Activated naive CD4-positive, alpha-beta T cell treated with anti-CD3 and anti-CD28 coated beads for 36 hours (primary cell): ENCODE results near the gene RNF152. TPM values are rescaled to one million over a fixed set of nuclear protein-coding genes. Genes with fewer than 3 reads are reported as not detected.
"Not testable (repeated sequence)": the region's sequence is repeated elsewhere in the genome, so short reads cannot be mapped to it uniquely, and the experiment has no call there.

Source experiments
- CTCF ChIA-PET: fragments of 350-600 bp; sonication (Branson Sonifier 250); formaldehyde crosslinking; loops from one replicate; lab custom pipeline; 2021; ENCODE audit warnings: antibody characterized with exemption; lab: Charles Lee
- DNase-seq: peaks from one replicate; pipeline ENCODE4 v3.0.0-alpha.2; 2020
- H3K27ac Mint-ChIP-seq: one replicate; pipeline ENCODE4 v1.8.0; 2021; ENCODE audit warnings: mild to moderate bottlenecking, mixed read lengths
- H3K27me3 Mint-ChIP-seq: one replicate; pipeline ENCODE4 v1.8.0; 2021; ENCODE audit warnings: low read depth, mixed read lengths
- H3K36me3 Mint-ChIP-seq: one replicate; pipeline ENCODE4 v1.8.0; 2021; ENCODE audit warnings: low read depth, mixed read lengths
- H3K4me1 Mint-ChIP-seq: one replicate; pipeline ENCODE4 v1.8.0; 2021; ENCODE audit warnings: low read depth, mixed read lengths
- H3K4me3 Mint-ChIP-seq: one replicate; pipeline ENCODE4 v1.8.0; 2021; ENCODE audit warnings: mild to moderate bottlenecking, moderate library complexity, mixed read lengths
- H3K9me3 Mint-ChIP-seq: one replicate; pipeline ENCODE4 v1.8.0; 2021; ENCODE audit warnings: mixed read lengths
- intact Hi-C: fragments of 100-400 bp; cut with micrococcal nuclease; formaldehyde crosslinking; loops from one replicate; pipeline ENCODE4 v1.15.1; 2023
- total RNA-seq, 2 experiments: library from RNA; stranded (reverse); gene quantifications; one replicate each; pipeline ENCODE4 v1.2.3, GENCODE V29; 2021

Gene RNF152
- total RNA-seq, 2 experiments from 2014 or later, result 0.10 to 0.17 TPM

GRCh38 chr18:61791031-61791430 lies 101.8 kb downstream of the RNF152 start:
- no peaks in the 10 kb centered on the region for H3K36me3 Mint-ChIP-seq
- H3K9me3 Mint-ChIP-seq, result peaks cover 10% of the 10 kb centered on the region
- CTCF ChIA-PET, result interaction anchor here (0.6 to 1.2 kb wide), 3 partner anchors 27 to 1139 kb away, joined by 4 to 7 read pairs (median 4); no protein-coding TSS in a partner anchor

GRCh38 chr18:61787011-61787670 lies 105.7 kb downstream of the RNF152 start:
- DNase-seq, result not testable (repeated sequence)

More at GRCh38 chr18:61791031-61791430, 101.8 kb downstream of the RNF152 start:
- Mint-ChIP-seq H3K27me3 (peaks cover 15% of the 10 kb centered on the region), H3K4me1 (no peaks in the 10 kb centered on the region), H3K4me3 (no peak overlapping the region), H3K27ac (no peak overlapping the region)
- intact Hi-C loops, result no loop called here
- DNase-seq, result no peak

GRCh38 chr18:61785588-61785987 lies 107.2 kb downstream of the RNF152 start:
- Mint-ChIP-seq H3K36me3 (no peaks in the 10 kb centered on the region), H3K27me3 (peaks cover 7% of the 10 kb centered on the region), H3K4me3 (no peak overlapping the region), H3K27ac (no peak overlapping the region), H3K4me1 (no peaks in the 10 kb centered on the region), H3K9me3 (peaks cover 10% of the 10 kb centered on the region)
- intact Hi-C loops, result no loop called here
- DNase-seq, result no peak
- CTCF ChIA-PET, result no interaction called here

More at GRCh38 chr18:61787011-61787670, 105.7 kb downstream of the RNF152 start:
- H3K27me3 Mint-ChIP-seq, result peaks cover 11% of the 10 kb centered on the region
- CTCF ChIA-PET, intact Hi-C loops, H3K4me1 Mint-ChIP-seq, H3K4me3 Mint-ChIP-seq, H3K36me3 Mint-ChIP-seq, H3K9me3 Mint-ChIP-seq, H3K27ac Mint-ChIP-seq: not testable (repeated sequence)

GRCh38 chr18:61784834-61785233 lies 108.0 kb downstream of the RNF152 start:
- peaks cover 10% of the 10 kb centered on the region for H3K9me3 Mint-ChIP-seq
- no peak for DNase-seq
- intact Hi-C loops, result no loop called here
- H3K36me3 Mint-ChIP-seq, result no peaks in the 10 kb centered on the region
- no peak overlapping the region for H3K27ac Mint-ChIP-seq
- H3K4me3 Mint-ChIP-seq, result no peak overlapping the region
- H3K27me3 Mint-ChIP-seq, result peaks cover 7% of the 10 kb centered on the region
- H3K4me1 Mint-ChIP-seq, result no peaks in the 10 kb centered on the region
- CTCF ChIA-PET, result no interaction called here

- CTCF ChIA-PET, result interaction anchor here (0.7 kb wide), 1 partner anchor 239 kb away, joined by 3 read pairs; no protein-coding TSS in a partner anchor
These were observed 110.3 kb downstream of the RNF152 start for GRCh38 chr18:61782545-61782944.

GRCh38 chr18:61776201-61776600 lies 116.6 kb downstream of the RNF152 start:
- H3K36me3 Mint-ChIP-seq, DNase-seq, H3K4me3 Mint-ChIP-seq, H3K9me3 Mint-ChIP-seq, CTCF ChIA-PET, H3K27ac Mint-ChIP-seq, H3K27me3 Mint-ChIP-seq, intact Hi-C loops, H3K4me1 Mint-ChIP-seq: not testable (repeated sequence)

More at GRCh38 chr18:61782545-61782944, 110.3 kb downstream of the RNF152 start:
- no peaks in the 10 kb centered on the region for H3K27me3 Mint-ChIP-seq
- intact Hi-C loops, result no loop called here
- no peak for DNase-seq
- H3K27ac Mint-ChIP-seq, result no peak overlapping the region
- peaks cover 11% of the 10 kb centered on the region for H3K9me3 Mint-ChIP-seq
- no peak overlapping the region for H3K4me3 Mint-ChIP-seq
- H3K36me3 Mint-ChIP-seq, result no peaks in the 10 kb centered on the region
- H3K4me1 Mint-ChIP-seq, result no peaks in the 10 kb centered on the region

GRCh38 chr18:61774846-61775245 lies 118.0 kb downstream of the RNF152 start:
- H3K4me3 Mint-ChIP-seq, result no peak overlapping the region
- CTCF ChIA-PET, result no interaction called here
- peaks cover 9% of the 10 kb centered on the region for H3K9me3 Mint-ChIP-seq
- intact Hi-C loops, result no loop called here
- H3K36me3 Mint-ChIP-seq, result no peaks in the 10 kb centered on the region
- no peaks in the 10 kb centered on the region for H3K4me1 Mint-ChIP-seq
- no peak for DNase-seq
- H3K27ac Mint-ChIP-seq, result no peak overlapping the region
- no peaks in the 10 kb centered on the region for H3K27me3 Mint-ChIP-seq

- no peak overlapping the region for H3K4me3 Mint-ChIP-seq
- no peak for DNase-seq
- intact Hi-C loops, result no loop called here
- H3K27ac Mint-ChIP-seq, result no peak overlapping the region
- no peaks in the 10 kb centered on the region for H3K4me1 Mint-ChIP-seq
- CTCF ChIA-PET, result no interaction called here
- H3K9me3 Mint-ChIP-seq, result peaks cover 4% of the 10 kb centered on the region
- peaks cover 2% of the 10 kb centered on the region for H3K27me3 Mint-ChIP-seq
- H3K36me3 Mint-ChIP-seq, result no peaks in the 10 kb centered on the region
These were observed 120.4 kb downstream of the RNF152 start for GRCh38 chr18:61772293-61772848.

- CTCF ChIA-PET, result no interaction called here
- no peaks in the 10 kb centered on the region for H3K36me3 Mint-ChIP-seq
- DNase-seq, result no peak
- intact Hi-C loops, result no loop called here
- no peak overlapping the region for H3K27ac Mint-ChIP-seq
- peaks cover 2% of the 10 kb centered on the region for H3K27me3 Mint-ChIP-seq
- H3K4me3 Mint-ChIP-seq, result no peak overlapping the region
- H3K4me1 Mint-ChIP-seq, result no peaks in the 10 kb centered on the region
- peaks cover 4% of the 10 kb centered on the region for H3K9me3 Mint-ChIP-seq
These were observed 120.9 kb downstream of the RNF152 start for GRCh38 chr18:61771861-61772260.

GRCh38 chr18:61770279-61770678 lies 122.5 kb downstream of the RNF152 start:
- DNase-seq, result no peak
- H3K4me3 Mint-ChIP-seq, result no peak overlapping the region
- CTCF ChIA-PET, result interaction anchor here (0.7 kb wide), 1 partner anchor 746 kb away, joined by 3 read pairs; no protein-coding TSS in a partner anchor
- H3K27me3 Mint-ChIP-seq, result peaks cover 2% of the 10 kb centered on the region
- H3K9me3 Mint-ChIP-seq, result no peaks in the 10 kb centered on the region
- H3K27ac Mint-ChIP-seq, result no peak overlapping the region
- H3K36me3 Mint-ChIP-seq, result no peaks in the 10 kb centered on the region
- intact Hi-C loops, result no loop called here
- peaks cover 1% of the 10 kb centered on the region for H3K4me1 Mint-ChIP-seq

- H3K27ac Mint-ChIP-seq, result no peak overlapping the region
- H3K4me1 Mint-ChIP-seq, result peaks cover 12% of the 10 kb centered on the region
- H3K27me3 Mint-ChIP-seq, result peaks cover 2% of the 10 kb centered on the region
- H3K36me3 Mint-ChIP-seq, result no peaks in the 10 kb centered on the region
- DNase-seq, result no peak
- no peak overlapping the region for H3K4me3 Mint-ChIP-seq
- CTCF ChIA-PET, result no interaction called here
- H3K9me3 Mint-ChIP-seq, result no peaks in the 10 kb centered on the region
- intact Hi-C loops, result no loop called here
These were observed 126.4 kb downstream of the RNF152 start for GRCh38 chr18:61766266-61766884.

- Mint-ChIP-seq H3K27me3 (peaks cover 8% of the 10 kb centered on the region), H3K4me3 (no peak overlapping the region), H3K27ac (no peak overlapping the region), H3K4me1 (peaks cover 12% of the 10 kb centered on the region), H3K36me3 (no peaks in the 10 kb centered on the region), H3K9me3 (peaks cover 3% of the 10 kb centered on the region)
- CTCF ChIA-PET, result no interaction called here
- intact Hi-C loops, result no loop called here
- no peak for DNase-seq
These were observed 127.7 kb downstream of the RNF152 start for GRCh38 chr18:61765097-61765496.
